HEK293T (cell line): ENCODE measurements around the gene RBP2.

Experiments
- BHLHE40 ChIP-seq: fragments of 450-650 bp; IDR thresholded peaks from 2 replicates; pipeline ENCODE4 v1.6.1; 2016; ENCODE audit warnings: mild to moderate bottlenecking, moderate library complexity, borderline replicate concordance
- CTBP1 ChIP-seq: fragments of 450-650 bp; IDR thresholded peaks from 2 replicates; pipeline ENCODE4 v1.6.1; 2016; ENCODE audit warnings: borderline replicate concordance
- ELF4 ChIP-seq: fragments of 450-650 bp; IDR thresholded peaks from 2 replicates; pipeline ENCODE4 v1.6.1; 2017; ENCODE audit warnings: antibody characterized with exemption
- FOXA1 ChIP-seq: fragments of 450-650 bp; IDR thresholded peaks from 2 replicates; pipeline ENCODE4 v1.6.1; 2016; ENCODE audit warnings: mild to moderate bottlenecking
- NFRKB ChIP-seq: fragments of 450-650 bp; IDR thresholded peaks from 2 replicates; pipeline ENCODE4 v1.6.1; 2016; ENCODE audit warnings: mild to moderate bottlenecking, moderate library complexity
- SP1 ChIP-seq: fragments of 450-650 bp; IDR thresholded peaks from 2 replicates; pipeline ENCODE4 v1.6.1; 2017
- SUZ12 ChIP-seq: fragments of 450-650 bp; IDR thresholded peaks from 2 replicates; pipeline ENCODE4 v1.6.1; 2016; ENCODE audit warnings: mild to moderate bottlenecking
- TARDBP ChIP-seq: fragments of 450-650 bp; IDR thresholded peaks from 2 replicates; pipeline ENCODE4 v1.6.1; 2016
- ZNF384 ChIP-seq: fragments of 450-650 bp; IDR thresholded peaks from 2 replicates; pipeline ENCODE4 v1.6.1; 2016

DNA sequence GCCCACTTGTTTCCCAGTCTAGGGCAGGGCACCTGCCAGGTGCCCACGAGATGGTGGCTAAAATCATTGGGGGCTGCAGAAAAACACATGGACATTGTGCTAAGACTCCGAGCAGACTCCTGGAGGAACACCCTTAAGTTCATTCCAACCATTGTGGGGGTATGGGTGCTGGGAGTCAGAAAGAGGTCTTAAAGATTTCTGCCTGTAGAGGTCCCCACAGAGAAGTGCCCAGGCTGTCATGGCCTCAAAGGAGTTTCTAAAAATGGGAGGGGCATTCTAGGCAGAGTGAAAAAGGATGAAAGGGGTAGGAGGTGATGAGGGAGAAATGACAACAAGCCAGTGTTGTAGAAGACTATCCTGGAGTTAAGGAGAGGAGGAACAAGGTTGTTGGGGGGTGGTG, 46.1 kb upstream of the RBP2 start:
- TF ChIP-seq BHLHE40 = no peak
- no peak for TF ChIP-seq SUZ12
- TF ChIP-seq FOXA1 = no peak
- TF ChIP-seq ZNF384 = no peak
- TF ChIP-seq SP1 = no peak
- TF ChIP-seq ELF4 = no peak
- no peak for TF ChIP-seq TARDBP
- TF ChIP-seq CTBP1 = no peak
- no peak for TF ChIP-seq NFRKB
